CD8-positive, alpha-beta memory T cell (primary cell): Measurements from ENCODE around the gene SRPK1. TPM values are rescaled to one million over a fixed set of nuclear protein-coding genes. Genes with fewer than 3 reads are reported as not detected.

Source experiments
- CTCF ChIA-PET: fragments of 350-600 bp; sonication (Branson Sonifier 250); formaldehyde crosslinking; loops from one replicate; lab custom pipeline; 2021; ENCODE audit warnings: antibody characterized with exemption; lab: Charles Lee
- POLR2A ChIA-PET: fragments of 350-600 bp; sonication (Branson Sonifier 250); formaldehyde crosslinking; loops from one replicate; lab custom pipeline; 2021; ENCODE audit warnings: antibody characterized with exemption; lab: Charles Lee
- DNase-seq, 5 donors: peaks; one replicate each; pipeline versions ENCODE4 v3.0.0 to v3.0.0-alpha.2; 2020 to 2022; ENCODE audit warnings: mixed read lengths in 1 of 5
- H3K27ac ChIP-seq: one replicate; pipeline ENCODE4 v1.7.0; 2013; ENCODE audit warnings: low read depth, mild to moderate bottlenecking, low read length, moderate library complexity
- H3K27me3 ChIP-seq: 2 replicates; pipeline ENCODE4 v1.7.0; 2013; ENCODE audit warnings: low read length, mild to moderate bottlenecking; ENCODE audit not compliant: insufficient read depth, poor library complexity, severe bottlenecking
- H3K36me3 ChIP-seq: 2 replicates; pipeline ENCODE4 v1.7.0; 2013; ENCODE audit warnings: mild to moderate bottlenecking, low read length, moderate library complexity; ENCODE audit not compliant: insufficient read depth
- H3K4me1 ChIP-seq: 2 replicates; pipeline ENCODE4 v1.7.0; 2013; ENCODE audit warnings: mild to moderate bottlenecking, low read length, moderate library complexity; ENCODE audit not compliant: insufficient read depth
- H3K4me3 ChIP-seq: 2 replicates; pipeline ENCODE4 v1.7.0; 2013; ENCODE audit warnings: mild to moderate bottlenecking, low read length
- H3K9me3 ChIP-seq: 2 replicates; pipeline ENCODE4 v1.7.0; 2013; ENCODE audit warnings: mild to moderate bottlenecking, low read length
- H3K27ac Mint-ChIP-seq, 8 donors: one replicate each; pipeline ENCODE4 v1.8.0; 2020 to 2021; ENCODE audit warnings: mixed read lengths in 8 of 8, mild to moderate bottlenecking in 6 of 8, inconsistent platforms in 3 of 8, moderate library complexity in 3 of 8
- H3K27me3 Mint-ChIP-seq, 2 donors: one replicate each; pipeline ENCODE4 v1.8.0; 2020 to 2021; ENCODE audit warnings: mixed read lengths in 2 of 2, mild to moderate bottlenecking in 1 of 2, moderate library complexity in 1 of 2
- H3K36me3 Mint-ChIP-seq, 3 donors: one replicate each; pipeline ENCODE4 v1.8.0; 2020 to 2021; ENCODE audit warnings: mixed read lengths in 3 of 3, inconsistent platforms in 1 of 3, mild to moderate bottlenecking in 1 of 3
- H3K4me1 Mint-ChIP-seq, 3 donors: one replicate each; pipeline ENCODE4 v1.8.0; 2020 to 2021; ENCODE audit warnings: mixed read lengths in 3 of 3, inconsistent platforms in 1 of 3, mild to moderate bottlenecking in 1 of 3
- H3K4me3 Mint-ChIP-seq, 7 donors: one replicate each; pipeline ENCODE4 v1.8.0; 2020 to 2021; ENCODE audit warnings: mixed read lengths in 7 of 7, mild to moderate bottlenecking in 6 of 7, moderate library complexity in 4 of 7, inconsistent platforms in 2 of 7
- H3K9me3 Mint-ChIP-seq, 5 donors: one replicate each; pipeline ENCODE4 v1.8.0; 2020 to 2022; ENCODE audit warnings: mixed read lengths in 5 of 5, mild to moderate bottlenecking in 3 of 5, moderate library complexity in 2 of 5, inconsistent platforms in 1 of 5
- polyA plus RNA-seq: library from polyadenylated mRNA; unstranded; fragments of 300-500 nt; fragmentation: Illumina TruSeq; gene quantifications from one replicate; pipeline ENCODE4 v1.2.3, GENCODE V29; 2021
- total RNA-seq, 2 experiments: library from RNA; stranded (reverse); gene quantifications; one replicate each; pipeline ENCODE4 v1.2.3, GENCODE V29; 2021

Gene SRPK1
- total and polyA plus RNA-seq, 3 experiments from 2014 or later: 49.1 to 114 (median 114) TPM

DNA sequence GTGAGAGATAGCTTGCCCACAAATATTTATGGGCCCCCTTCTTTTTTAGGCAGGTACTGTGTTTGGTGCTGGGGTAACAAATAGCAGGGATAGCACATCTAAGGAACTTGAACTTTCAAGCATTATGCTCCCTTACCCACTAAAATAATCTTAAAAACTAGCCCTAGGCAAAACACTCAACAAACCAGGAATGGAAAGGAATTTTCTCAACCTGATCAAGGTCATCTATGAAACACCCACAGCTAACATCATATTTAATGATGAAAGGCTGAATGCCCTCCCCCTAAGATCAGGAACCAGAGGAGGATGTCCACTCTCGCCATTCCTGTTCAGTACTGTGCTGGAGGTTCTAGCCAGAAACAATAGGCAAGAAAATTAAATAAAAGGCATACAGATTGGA, 8.7 kb upstream of the SRPK1 start:
- POLR2A ChIA-PET: no interaction called here
- peak overlapping the region in 1 of 8 donors; percentile 77 for H3K27ac Mint-ChIP-seq
- no peaks in the 10 kb centered on the region for H3K4me1 Mint-ChIP-seq
- no peaks in the 10 kb centered on the region for H3K36me3 Mint-ChIP-seq
- H3K27me3 ChIP-seq: no peaks in the 10 kb centered on the region
- DNase-seq: no peak
- no peak overlapping the region for H3K4me3 Mint-ChIP-seq
- peaks cover 0 to 3% of the 10 kb centered on the region in 2 donors for H3K27me3 Mint-ChIP-seq
- no peaks in the 10 kb centered on the region for H3K9me3 Mint-ChIP-seq
- H3K4me1 ChIP-seq: no peaks in the 10 kb centered on the region
- CTCF ChIA-PET: no interaction called here
- no peaks in the 10 kb centered on the region for H3K36me3 ChIP-seq
- no peak overlapping the region for H3K27ac ChIP-seq
- no peak overlapping the region for H3K4me3 ChIP-seq
- no peaks in the 10 kb centered on the region for H3K9me3 ChIP-seq

- H3K27ac Mint-ChIP-seq: no peak overlapping the region
- DNase-seq: no peak
- H3K9me3 Mint-ChIP-seq: no peaks in the 10 kb centered on the region
- peaks cover 2% of the 10 kb centered on the region for H3K4me1 ChIP-seq
- no peaks in the 10 kb centered on the region for H3K9me3 ChIP-seq
- H3K4me1 Mint-ChIP-seq: peaks cover 2 to 5% (median 4%) of the 10 kb centered on the region in 3 donors
- no peak overlapping the region for H3K27ac ChIP-seq
- H3K4me3 ChIP-seq: no peak overlapping the region
- POLR2A ChIA-PET: no interaction called here
- no peak overlapping the region for H3K4me3 Mint-ChIP-seq
- no peaks in the 10 kb centered on the region for H3K36me3 ChIP-seq
- no peaks in the 10 kb centered on the region for H3K27me3 ChIP-seq
- H3K27me3 Mint-ChIP-seq: peaks cover 0 to 3% of the 10 kb centered on the region in 2 donors
- H3K36me3 Mint-ChIP-seq: no peaks in the 10 kb centered on the region
- CTCF ChIA-PET: no interaction called here
These were observed 5.8 kb upstream of the SRPK1 start for GRCh38 chr6:35926509-35927215.

DNA sequence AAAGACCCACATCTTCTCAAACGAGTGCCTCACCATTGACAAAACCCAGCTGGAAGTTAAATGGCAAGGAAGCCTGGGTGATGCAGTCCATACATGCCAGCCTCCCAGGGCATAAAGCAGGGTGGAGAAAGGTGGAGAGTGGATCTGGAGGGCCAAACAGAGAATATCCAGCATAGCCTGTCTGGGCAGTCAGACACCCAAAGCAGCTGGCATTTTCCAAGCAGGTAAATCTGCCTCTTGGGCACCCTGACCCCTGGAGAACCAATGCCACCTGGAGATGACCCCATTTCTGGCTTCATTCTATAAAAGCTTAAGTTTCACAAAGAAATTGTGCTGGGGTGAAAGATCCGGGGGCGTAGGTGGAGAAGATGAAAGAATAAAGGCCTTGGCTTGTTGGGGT, 5.1 kb upstream of the SRPK1 start:
- Histone ChIP-seq H3K9me3 (no peaks in the 10 kb centered on the region), H3K36me3 (no peaks in the 10 kb centered on the region), H3K4me3 (no peak overlapping the region), H3K4me1 (peaks cover 6% of the 10 kb centered on the region), H3K27me3 (no peaks in the 10 kb centered on the region), H3K27ac (no peak overlapping the region)
- Mint-ChIP-seq H3K27ac (no peak overlapping the region), H3K4me1 (peaks cover 6 to 11% (median 11%) of the 10 kb centered on the region in 3 donors), H3K27me3 (peaks cover 0 to 3% of the 10 kb centered on the region in 2 donors), H3K4me3 (no peak overlapping the region), H3K36me3 (peaks cover 0 to 2% (median 0%) of the 10 kb centered on the region in 3 donors), H3K9me3 (no peaks in the 10 kb centered on the region)
- no peak for DNase-seq
- POLR2A ChIA-PET: no interaction called here
- CTCF ChIA-PET: no interaction called here

DNA sequence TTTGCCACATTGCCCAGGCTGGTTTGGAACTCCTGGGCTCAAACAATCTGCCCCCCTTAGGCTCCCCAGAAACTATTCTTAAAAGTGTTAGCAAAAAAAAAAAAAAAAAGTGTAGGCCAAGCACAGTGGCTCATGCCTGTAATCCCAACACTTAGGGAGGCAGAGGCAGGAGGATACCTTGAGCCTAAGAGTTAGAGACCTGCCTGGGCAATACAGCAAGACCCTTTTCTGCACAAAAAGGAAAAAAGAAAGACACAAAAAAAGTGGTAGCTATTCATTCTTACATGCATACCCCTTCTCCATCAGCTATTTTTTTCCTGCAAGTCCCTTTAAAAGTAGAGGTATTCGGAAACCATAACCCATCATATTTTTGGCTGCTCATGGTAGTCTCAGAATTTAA, 3.2 kb upstream of the SRPK1 start:
- ChIA-PET CTCF (no interaction called here), POLR2A (no interaction called here)
- Histone ChIP-seq H3K27ac (no peak overlapping the region), H3K36me3 (no peaks in the 10 kb centered on the region), H3K27me3 (no peaks in the 10 kb centered on the region), H3K4me1 (peaks cover 15% of the 10 kb centered on the region), H3K4me3 (no peak overlapping the region), H3K9me3 (no peaks in the 10 kb centered on the region)
- Mint-ChIP-seq H3K4me3 (peak overlapping the region in 1 of 7 donors; percentile 77), H3K4me1 (peaks cover 17 to 20% (median 19%) of the 10 kb centered on the region in 3 donors), H3K36me3 (peaks cover 0 to 10% (median 0%) of the 10 kb centered on the region in 3 donors), H3K27me3 (peaks cover 0 to 6% of the 10 kb centered on the region in 2 donors), H3K27ac (no peak overlapping the region), H3K9me3 (no peaks in the 10 kb centered on the region)
- DNase-seq: no peak

- Mint-ChIP-seq H3K27me3 (peaks cover 0 to 5% of the 10 kb centered on the region in 2 donors), H3K36me3 (peaks cover 0 to 15% (median 0%) of the 10 kb centered on the region in 3 donors), H3K9me3 (no peaks in the 10 kb centered on the region), H3K4me3 (peak overlapping the region in 5 of 7 donors; percentile 88 to 94 (median 90)), H3K27ac (peak overlapping the region in 1 of 8 donors; percentile 17), H3K4me1 (peaks cover 33 to 40% (median 39%) of the 10 kb centered on the region in 3 donors)
- CTCF ChIA-PET: interaction anchor here (1.3 kb wide), 1 partner anchor 501 kb away, joined by 3 read pairs; no protein-coding TSS in a partner anchor
- no peak overlapping the region for H3K4me3 ChIP-seq
- no peak for DNase-seq
- no peaks in the 10 kb centered on the region for H3K9me3 ChIP-seq
- no peaks in the 10 kb centered on the region for H3K36me3 ChIP-seq
- H3K27ac ChIP-seq: peak overlapping the region; percentile 53
- peaks cover 31% of the 10 kb centered on the region for H3K4me1 ChIP-seq
- H3K27me3 ChIP-seq: no peaks in the 10 kb centered on the region
- POLR2A ChIA-PET: no interaction called here
These were observed 1.2 kb upstream of the SRPK1 start for GRCh38 chr6:35922139-35922554.

GRCh38 chr6:35919827-35920751, 809 bp downstream of the SRPK1 start:
- peak overlapping the region; percentile 81 for H3K4me3 ChIP-seq
- peaks cover 0 to 25% (median 0%) of the 10 kb centered on the region in 3 donors for H3K36me3 Mint-ChIP-seq
- peak overlapping the region; percentile 92 to 99 (median 95) for H3K4me3 Mint-ChIP-seq
- peak; percentile 23 to 66 (median 37) for DNase-seq
- peak overlapping the region; percentile 80 to 98 (median 94) for H3K27ac Mint-ChIP-seq
- CTCF ChIA-PET: no interaction called here
- no peaks in the 10 kb centered on the region for H3K9me3 Mint-ChIP-seq
- H3K4me1 Mint-ChIP-seq: peaks cover 36 to 47% (median 47%) of the 10 kb centered on the region in 3 donors
- H3K4me1 ChIP-seq: peaks cover 31% of the 10 kb centered on the region
- H3K27me3 ChIP-seq: no peaks in the 10 kb centered on the region
- no peaks in the 10 kb centered on the region for H3K9me3 ChIP-seq
- H3K27ac ChIP-seq: peak overlapping the region; percentile 60
- H3K27me3 Mint-ChIP-seq: peaks cover 0 to 3% of the 10 kb centered on the region in 2 donors
- H3K36me3 ChIP-seq: no peaks in the 10 kb centered on the region
- POLR2A ChIA-PET: interaction anchor here (0.5 to 0.7 kb wide), 2 partner anchors 547 to 1778 kb away, joined by 3 read pairs; partner anchors contain the start of gene MDGA1

- no peaks in the 10 kb centered on the region for H3K9me3 Mint-ChIP-seq
- CTCF ChIA-PET: no interaction called here
- H3K9me3 ChIP-seq: no peaks in the 10 kb centered on the region
These were observed 1.6 kb downstream of the SRPK1 start for GRCh38 chr6:35919085-35919826.

More at GRCh38 chr6:35919085-35919826, 1.6 kb downstream of the SRPK1 start:
- H3K4me3 ChIP-seq: peak overlapping the region; percentile 81
- peak overlapping the region; percentile 80 to 98 (median 94) for H3K27ac Mint-ChIP-seq
- H3K4me1 ChIP-seq: peaks cover 31% of the 10 kb centered on the region
- peak in 2 of 5 donors; percentile 5 to 13 for DNase-seq
- H3K27me3 Mint-ChIP-seq: peaks cover 0 to 3% of the 10 kb centered on the region in 2 donors
- POLR2A ChIA-PET: interaction anchor here (0.5 to 0.7 kb wide), 2 partner anchors 548 to 1778 kb away, joined by 3 read pairs; partner anchors contain the start of gene MDGA1
- H3K27me3 ChIP-seq: no peaks in the 10 kb centered on the region
- H3K36me3 ChIP-seq: no peaks in the 10 kb centered on the region
- peaks cover 1 to 28% (median 3%) of the 10 kb centered on the region in 3 donors for H3K36me3 Mint-ChIP-seq
- H3K4me1 Mint-ChIP-seq: peaks cover 36 to 49% (median 47%) of the 10 kb centered on the region in 3 donors
- H3K4me3 Mint-ChIP-seq: peak overlapping the region; percentile 92 to 99 (median 95)
- H3K27ac ChIP-seq: peak overlapping the region; percentile 60
